Measurements from ENCODE around the gene TBC1D1.

TBC1D1 gene

DNA sequence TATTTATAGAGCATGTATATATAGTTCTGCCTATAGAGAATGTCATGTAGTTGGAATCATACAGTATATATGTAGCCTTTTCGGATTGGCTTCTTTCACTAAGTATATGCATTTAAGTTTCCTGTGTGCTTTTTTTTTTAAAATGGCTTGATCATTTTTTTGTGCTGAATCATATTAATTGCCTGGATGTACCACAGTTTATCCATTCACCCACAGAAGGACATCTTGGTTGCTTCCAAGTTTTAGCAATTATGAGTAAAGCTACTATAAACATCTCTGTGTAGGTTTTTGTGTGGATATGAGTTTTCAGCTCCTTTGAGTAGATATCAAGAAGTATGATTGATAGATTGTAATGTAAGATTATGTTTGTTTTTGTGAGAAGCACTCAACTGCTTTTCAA, 93.1 kb downstream of the TBC1D1 start:
- no peaks in the 10 kb centered on the region for H3K27me3 ChIP-seq (replicated peaks; ENCODE audit: control insufficient read depth, insufficient read depth, low read length)
- H3K9ac ChIP-seq (ENCODE audit: low read length) = no peak overlapping the region
- no peaks in the 10 kb centered on the region for H3K36me3 ChIP-seq (ENCODE audit: control insufficient read depth, insufficient read depth, low read length, severe bottlenecking)
- no peak overlapping the region for H3K4me3 ChIP-seq (ENCODE audit: low read length)
- DNase-seq (ENCODE audit: low read depth) = no peak
- H3K9me3 ChIP-seq (ENCODE audit: control insufficient read depth, low read length) = no peaks in the 10 kb centered on the region
- no peaks in the 10 kb centered on the region for H3K4me1 ChIP-seq (ENCODE audit: control insufficient read depth, insufficient read depth, low read length)

DNA sequence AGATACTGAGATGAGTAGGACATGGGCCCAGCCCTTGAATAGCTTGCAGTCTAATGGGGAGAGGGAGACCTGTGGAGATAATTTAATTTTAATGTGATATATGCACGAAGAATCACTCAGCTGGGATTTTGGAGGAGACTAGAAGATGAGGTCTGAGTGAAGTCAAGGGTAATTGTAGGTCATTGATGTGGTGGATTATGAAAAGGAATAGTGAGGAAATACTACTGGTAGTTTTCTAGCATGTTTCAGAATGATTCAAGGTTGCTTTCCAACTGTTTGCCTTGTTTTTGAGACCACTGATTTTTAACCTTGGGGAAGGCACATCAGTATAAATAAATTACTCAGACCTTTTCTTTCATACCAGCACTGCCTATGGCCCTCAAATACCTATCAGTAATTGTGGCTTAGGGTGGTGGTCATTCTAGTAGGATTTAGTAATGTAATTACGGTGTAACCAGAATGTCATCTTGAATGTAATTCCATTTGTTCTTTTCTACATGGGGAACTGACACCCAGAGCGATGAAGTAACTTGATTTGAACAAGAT, 94.9 kb downstream of the TBC1D1 start:
- H3K27me3 ChIP-seq (replicated peaks; ENCODE audit: control insufficient read depth, insufficient read depth, low read length) = no peaks in the 10 kb centered on the region
- H3K36me3 ChIP-seq (ENCODE audit: control insufficient read depth, insufficient read depth, low read length, severe bottlenecking) = no peaks in the 10 kb centered on the region
- DNase-seq (ENCODE audit: low read depth) = no peak
- no peak overlapping the region for H3K9ac ChIP-seq (ENCODE audit: low read length)
- H3K4me3 ChIP-seq (ENCODE audit: low read length) = no peak overlapping the region
- H3K4me1 ChIP-seq (ENCODE audit: control insufficient read depth, insufficient read depth, low read length) = no peaks in the 10 kb centered on the region
- no peaks in the 10 kb centered on the region for H3K9me3 ChIP-seq (ENCODE audit: control insufficient read depth, low read length)

DNA sequence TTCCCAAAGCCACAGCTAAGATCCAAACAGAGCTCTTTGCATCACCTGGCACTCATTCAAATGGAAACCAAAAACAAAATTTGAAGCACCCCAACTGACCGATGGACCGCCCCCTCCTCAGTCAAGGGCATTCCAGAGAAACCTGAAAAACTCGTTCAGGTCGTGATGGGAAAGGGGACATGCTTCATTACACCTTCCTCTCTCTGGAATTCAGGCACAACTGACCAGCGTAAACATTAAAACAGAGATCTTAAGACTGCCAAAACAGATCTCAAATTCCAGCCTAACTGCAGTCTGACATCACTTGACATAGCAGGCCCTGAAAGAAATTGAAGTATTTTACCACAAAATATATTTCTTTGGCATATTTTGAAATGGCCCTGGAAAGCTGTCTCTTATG, 97.8 kb downstream of the TBC1D1 start:
- H3K9ac ChIP-seq (ENCODE audit: low read length) = no peak overlapping the region
- H3K4me3 ChIP-seq (ENCODE audit: low read length) = no peak overlapping the region
- DNase-seq (ENCODE audit: low read depth) = no peak
- H3K4me1 ChIP-seq (ENCODE audit: control insufficient read depth, insufficient read depth, low read length) = no peaks in the 10 kb centered on the region
- H3K36me3 ChIP-seq (ENCODE audit: control insufficient read depth, insufficient read depth, low read length, severe bottlenecking) = no peaks in the 10 kb centered on the region
- no peaks in the 10 kb centered on the region for H3K27me3 ChIP-seq (replicated peaks; ENCODE audit: control insufficient read depth, insufficient read depth, low read length)
- H3K9me3 ChIP-seq (ENCODE audit: control insufficient read depth, low read length) = no peaks in the 10 kb centered on the region

- H3K4me1 ChIP-seq (ENCODE audit: control insufficient read depth, insufficient read depth, low read length) = no peaks in the 10 kb centered on the region
- H3K36me3 ChIP-seq (ENCODE audit: control insufficient read depth, insufficient read depth, low read length, severe bottlenecking) = no peaks in the 10 kb centered on the region
- H3K4me3 ChIP-seq (ENCODE audit: low read length) = no peak overlapping the region
- H3K9ac ChIP-seq (ENCODE audit: low read length) = no peak overlapping the region
- no peak for DNase-seq (ENCODE audit: low read depth)
- H3K9me3 ChIP-seq (ENCODE audit: control insufficient read depth, low read length) = no peaks in the 10 kb centered on the region
- no peaks in the 10 kb centered on the region for H3K27me3 ChIP-seq (replicated peaks; ENCODE audit: control insufficient read depth, insufficient read depth, low read length)
These were observed 98.7 kb downstream of the TBC1D1 start for GRCh38 chr4:37989398-37990260.

- Histone ChIP-seq H3K4me1 (ENCODE audit: control insufficient read depth, insufficient read depth, low read length) (no peaks in the 10 kb centered on the region), H3K27me3 (replicated peaks; ENCODE audit: control insufficient read depth, insufficient read depth, low read length) (no peaks in the 10 kb centered on the region), H3K4me3 (ENCODE audit: low read length) (no peak overlapping the region), H3K9ac (ENCODE audit: low read length) (no peak overlapping the region), H3K36me3 (ENCODE audit: control insufficient read depth, insufficient read depth, low read length, severe bottlenecking) (no peaks in the 10 kb centered on the region), H3K9me3 (ENCODE audit: control insufficient read depth, low read length) (no peaks in the 10 kb centered on the region)
- no peak for DNase-seq (ENCODE audit: low read depth)
These were observed 99.9 kb downstream of the TBC1D1 start for GRCh38 chr4:37990731-37991245.

- H3K9ac ChIP-seq (ENCODE audit: low read length) = no peak overlapping the region
- DNase-seq (ENCODE audit: low read depth) = no peak
- H3K9me3 ChIP-seq (ENCODE audit: control insufficient read depth, low read length) = no peaks in the 10 kb centered on the region
- no peaks in the 10 kb centered on the region for H3K36me3 ChIP-seq (ENCODE audit: control insufficient read depth, insufficient read depth, low read length, severe bottlenecking)
- no peaks in the 10 kb centered on the region for H3K4me1 ChIP-seq (ENCODE audit: control insufficient read depth, insufficient read depth, low read length)
- no peaks in the 10 kb centered on the region for H3K27me3 ChIP-seq (replicated peaks; ENCODE audit: control insufficient read depth, insufficient read depth, low read length)
- no peak overlapping the region for H3K4me3 ChIP-seq (ENCODE audit: low read length)
These were observed 100.9 kb downstream of the TBC1D1 start for GRCh38 chr4:37991623-37992410.

DNA sequence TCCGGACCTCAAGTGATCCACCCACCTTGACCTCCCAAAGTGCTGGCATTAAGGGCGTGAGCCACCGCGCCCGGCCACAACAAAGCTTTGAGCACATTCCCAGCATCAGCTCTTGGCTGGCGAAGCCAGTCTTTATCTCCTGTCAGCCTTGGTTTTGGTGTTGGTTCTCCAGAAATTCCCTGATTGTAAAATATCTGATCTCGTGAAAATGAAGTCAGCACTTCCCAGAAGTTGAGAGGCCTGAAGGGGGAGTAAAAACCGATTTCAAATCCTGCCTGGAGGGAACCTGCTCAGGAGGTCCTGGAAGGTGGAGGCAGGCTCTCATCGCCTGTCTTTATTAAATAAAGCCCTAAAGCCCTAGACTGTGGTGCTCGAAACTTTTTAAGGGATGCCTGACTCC, 102.9 kb downstream of the TBC1D1 start:
- no peaks in the 10 kb centered on the region for H3K9me3 ChIP-seq (ENCODE audit: control insufficient read depth, low read length)
- no peaks in the 10 kb centered on the region for H3K36me3 ChIP-seq (ENCODE audit: control insufficient read depth, insufficient read depth, low read length, severe bottlenecking)
- no peak overlapping the region for H3K4me3 ChIP-seq (ENCODE audit: low read length)
- H3K9ac ChIP-seq (ENCODE audit: low read length) = no peak overlapping the region
- no peak for DNase-seq (ENCODE audit: low read depth)
- H3K4me1 ChIP-seq (ENCODE audit: control insufficient read depth, insufficient read depth, low read length) = no peaks in the 10 kb centered on the region
- H3K27me3 ChIP-seq (replicated peaks; ENCODE audit: control insufficient read depth, insufficient read depth, low read length) = no peaks in the 10 kb centered on the region

- H3K36me3 ChIP-seq (ENCODE audit: control insufficient read depth, insufficient read depth, low read length, severe bottlenecking) = no peaks in the 10 kb centered on the region
- no peaks in the 10 kb centered on the region for H3K4me1 ChIP-seq (ENCODE audit: control insufficient read depth, insufficient read depth, low read length)
- no peak for DNase-seq (ENCODE audit: low read depth)
- no peak overlapping the region for H3K4me3 ChIP-seq (ENCODE audit: low read length)
- no peak overlapping the region for H3K9ac ChIP-seq (ENCODE audit: low read length)
- no peaks in the 10 kb centered on the region for H3K27me3 ChIP-seq (replicated peaks; ENCODE audit: control insufficient read depth, insufficient read depth, low read length)
- no peaks in the 10 kb centered on the region for H3K9me3 ChIP-seq (ENCODE audit: control insufficient read depth, low read length)
These were observed 103.7 kb downstream of the TBC1D1 start for GRCh38 chr4:37994569-37994968.

DNA sequence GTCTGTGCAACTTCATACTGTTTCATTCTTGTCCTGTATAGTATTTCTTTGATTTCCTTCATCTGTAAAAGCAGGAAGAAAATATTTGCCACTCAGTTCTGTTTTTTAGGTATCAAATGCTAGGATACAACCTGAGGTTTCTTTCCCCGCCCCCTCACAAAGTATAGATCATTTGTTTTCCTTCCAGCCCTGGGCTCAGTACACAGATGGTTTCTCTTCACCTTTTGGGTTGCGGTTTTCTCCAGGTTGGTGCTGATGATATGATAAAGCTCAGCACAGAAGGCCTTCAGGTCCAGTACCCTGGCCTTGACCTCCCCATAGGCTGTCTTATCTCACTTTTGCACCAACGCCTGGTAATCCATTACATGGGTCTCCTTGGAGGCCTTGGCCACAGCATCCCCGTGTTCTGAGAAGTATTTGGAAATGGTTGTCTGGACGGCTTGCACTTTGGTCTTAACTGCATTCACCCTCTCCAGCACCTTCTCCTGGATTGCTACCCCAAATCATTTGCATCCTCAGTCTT, 104.5 kb downstream of the TBC1D1 start:
- H3K4me3 ChIP-seq (ENCODE audit: low read length) = no peak overlapping the region
- no peak overlapping the region for H3K9ac ChIP-seq (ENCODE audit: low read length)
- no peaks in the 10 kb centered on the region for H3K9me3 ChIP-seq (ENCODE audit: control insufficient read depth, low read length)
- H3K36me3 ChIP-seq (ENCODE audit: control insufficient read depth, insufficient read depth, low read length, severe bottlenecking) = no peaks in the 10 kb centered on the region
- no peak for DNase-seq (ENCODE audit: low read depth)
- no peaks in the 10 kb centered on the region for H3K4me1 ChIP-seq (ENCODE audit: control insufficient read depth, insufficient read depth, low read length)
- no peaks in the 10 kb centered on the region for H3K27me3 ChIP-seq (replicated peaks; ENCODE audit: control insufficient read depth, insufficient read depth, low read length)

GRCh38 chr4:37995981-37996775, 105.3 kb downstream of the TBC1D1 start:
- no peaks in the 10 kb centered on the region for H3K4me1 ChIP-seq (ENCODE audit: control insufficient read depth, insufficient read depth, low read length)
- DNase-seq (ENCODE audit: low read depth) = no peak

More at GRCh38 chr4:37995981-37996775, 105.3 kb downstream of the TBC1D1 start:
- no peaks in the 10 kb centered on the region for H3K36me3 ChIP-seq (ENCODE audit: control insufficient read depth, insufficient read depth, low read length, severe bottlenecking)
- no peak overlapping the region for H3K9ac ChIP-seq (ENCODE audit: low read length)
- H3K9me3 ChIP-seq (ENCODE audit: control insufficient read depth, low read length) = no peaks in the 10 kb centered on the region
- no peak overlapping the region for H3K4me3 ChIP-seq (ENCODE audit: low read length)
- H3K27me3 ChIP-seq (replicated peaks; ENCODE audit: control insufficient read depth, insufficient read depth, low read length) = no peaks in the 10 kb centered on the region
